Mesendoderm (in vitro differentiated cells): ENCODE measurements around the gene FOLR3.

Experiments
- DNase-seq: peaks from one replicate; pipeline ENCODE4 v3.0.0; 2013
- H2AK5ac ChIP-seq: 2 replicates; pipeline ENCODE4 v1.6.1; 2013; ENCODE audit warnings: low read length, inconsistent platforms
- H2BK120ac ChIP-seq: 2 replicates; pipeline ENCODE4 v1.6.1; 2013; ENCODE audit warnings: low read depth, mild to moderate bottlenecking, low read length, moderate library complexity, mixed read lengths
- H2BK15ac ChIP-seq: replicated peaks from 2 replicates; pipeline ENCODE4 v1.6.1; 2013; ENCODE audit warnings: low read depth, mild to moderate bottlenecking, moderate library complexity
- H2BK5ac ChIP-seq: 2 replicates; pipeline ENCODE4 v1.6.1; 2013; ENCODE audit warnings: low read length, inconsistent platforms
- H3K18ac ChIP-seq: 2 replicates; pipeline ENCODE4 v1.6.1; 2013; ENCODE audit warnings: mild to moderate bottlenecking, low read length, mixed read lengths
- H3K23ac ChIP-seq: one replicate; pipeline ENCODE4 v1.6.1; 2013; ENCODE audit warnings: low read length
- H3K27ac ChIP-seq: 2 replicates; pipeline ENCODE4 v1.5.1; 2013; ENCODE audit warnings: low read depth, mild to moderate bottlenecking, inconsistent platforms, low read length, moderate library complexity
- H3K27me3 ChIP-seq: 2 replicates; pipeline ENCODE4 v1.6.1; 2013; ENCODE audit warnings: low read length, control low read depth, mild to moderate bottlenecking, inconsistent platforms; ENCODE audit not compliant: insufficient read depth, poor library complexity
- H3K36me3 ChIP-seq: 2 replicates; pipeline ENCODE4 v1.6.1; 2013; ENCODE audit warnings: low read length, inconsistent platforms; ENCODE audit not compliant: control insufficient read depth, insufficient read depth
- H3K4ac ChIP-seq: one replicate; pipeline ENCODE4 v1.6.1; 2013; ENCODE audit warnings: low read depth, mild to moderate bottlenecking, low read length, moderate library complexity
- H3K4me1 ChIP-seq: 2 replicates; pipeline ENCODE4 v1.6.1; 2013; ENCODE audit warnings: low read depth, low read length, inconsistent platforms; ENCODE audit not compliant: control insufficient read depth
- H3K4me2 ChIP-seq: 2 replicates; pipeline ENCODE4 v1.6.1; 2013; ENCODE audit warnings: low read length
- H3K4me3 ChIP-seq: 2 replicates; pipeline ENCODE4 v1.5.1; 2013; ENCODE audit warnings: mild to moderate bottlenecking, low read length
- H3K56ac ChIP-seq: one replicate; pipeline ENCODE4 v1.6.1; 2013; ENCODE audit warnings: low read length
- H3K79me1 ChIP-seq: 2 replicates; pipeline ENCODE4 v1.6.1; 2013; ENCODE audit warnings: low read length, inconsistent platforms
- H3K79me2 ChIP-seq: 2 replicates; pipeline ENCODE4 v1.6.1; 2013; ENCODE audit warnings: mild to moderate bottlenecking, low read length; ENCODE audit not compliant: control insufficient read depth, insufficient read depth
- H3K9ac ChIP-seq: 2 replicates; pipeline ENCODE4 v1.6.1; 2013; ENCODE audit warnings: low read length, inconsistent platforms
- H4K5ac ChIP-seq: one replicate; pipeline ENCODE4 v1.6.1; 2013; ENCODE audit warnings: low read length
- H4K8ac ChIP-seq: one replicate; pipeline ENCODE4 v1.6.1; 2013; ENCODE audit warnings: low read depth, mild to moderate bottlenecking, control low read depth, low read length, moderate library complexity
- WGBS: extraction: QIAGEN DNeasy Blood & Tissue Kit; methylation state at CpG from one replicate; pipeline ENCODE4 v1.1.7; 2013; ENCODE audit warnings: low lambda C conversion rate, missing lambda C conversion rate; ENCODE audit not compliant: insufficient coverage; ENCODE audit errors: extremely low coverage; 5-methylcytosine and 5-hydroxymethylcytosine counted together

Gene FOLR3

GRCh38 chr11:72119198-72119597, 16.3 kb upstream of the FOLR3 start:
- no peak for DNase-seq
- H3K27ac ChIP-seq: no peak overlapping the region
- no peaks in the 10 kb centered on the region for H3K36me3 ChIP-seq
- H3K4me3 ChIP-seq: no peak overlapping the region
- H2BK120ac ChIP-seq: no peak overlapping the region
- no peaks in the 10 kb centered on the region for H3K79me1 ChIP-seq
- H2BK5ac ChIP-seq: no peak overlapping the region
- H3K27me3 ChIP-seq: no peaks in the 10 kb centered on the region
- no peak overlapping the region for H3K4ac ChIP-seq
- H3K9ac ChIP-seq: no peak overlapping the region
- no peaks in the 10 kb centered on the region for H3K4me1 ChIP-seq
- H3K56ac ChIP-seq: no peak overlapping the region
- H4K8ac ChIP-seq: no peak overlapping the region
- no peak overlapping the region for H3K23ac ChIP-seq
- no CpG with 5 or more reads among the region's 6 CpGs for WGBS
- no peak overlapping the region for H2AK5ac ChIP-seq
- no peaks in the 10 kb centered on the region for H3K79me2 ChIP-seq
- no peak overlapping the region for H3K18ac ChIP-seq
- no peak overlapping the region for H2BK15ac ChIP-seq
- H3K4me2 ChIP-seq: no peak overlapping the region
- no peak overlapping the region for H4K5ac ChIP-seq

GRCh38 chr11:72120930-72121329, 14.6 kb upstream of the FOLR3 start:
- H3K27ac ChIP-seq: no peak overlapping the region
- no peak overlapping the region for H3K9ac ChIP-seq

GRCh38 chr11:72122607-72123006, 12.9 kb upstream of the FOLR3 start:
- H3K4ac ChIP-seq: no peak overlapping the region
- H3K4me3 ChIP-seq: no peak overlapping the region
- H3K4me2 ChIP-seq: no peak overlapping the region
- H3K23ac ChIP-seq: no peak overlapping the region
- H2BK5ac ChIP-seq: no peak overlapping the region
- H3K27ac ChIP-seq: no peak overlapping the region
- no peak overlapping the region for H2BK120ac ChIP-seq
- no peak overlapping the region for H2BK15ac ChIP-seq
- H3K36me3 ChIP-seq: no peaks in the 10 kb centered on the region
- H3K18ac ChIP-seq: no peak overlapping the region
- no peak overlapping the region for H3K9ac ChIP-seq
- H3K79me1 ChIP-seq: no peaks in the 10 kb centered on the region
- H3K4me1 ChIP-seq: no peaks in the 10 kb centered on the region
- H2AK5ac ChIP-seq: no peak overlapping the region
- no peaks in the 10 kb centered on the region for H3K79me2 ChIP-seq
- H3K27me3 ChIP-seq: no peaks in the 10 kb centered on the region
- H3K56ac ChIP-seq: no peak overlapping the region
- H4K8ac ChIP-seq: no peak overlapping the region
- DNase-seq: no peak
- WGBS: no CpG with 5 or more reads among the region's 1 CpG
- no peak overlapping the region for H4K5ac ChIP-seq

More at GRCh38 chr11:72120930-72121329, 14.6 kb upstream of the FOLR3 start:
- Histone ChIP-seq H3K79me2 (no peaks in the 10 kb centered on the region), H4K5ac (no peak overlapping the region), H2BK15ac (no peak overlapping the region), H3K79me1 (no peaks in the 10 kb centered on the region), H2BK5ac (no peak overlapping the region), H3K27me3 (no peaks in the 10 kb centered on the region), H3K4me2 (no peak overlapping the region), H3K4ac (no peak overlapping the region), H3K56ac (no peak overlapping the region), H3K4me3 (no peak overlapping the region), H3K4me1 (no peaks in the 10 kb centered on the region), H3K18ac (no peak overlapping the region), H2AK5ac (no peak overlapping the region), H3K23ac (no peak overlapping the region), H2BK120ac (no peak overlapping the region), H4K8ac (no peak overlapping the region), H3K36me3 (no peaks in the 10 kb centered on the region)
- DNase-seq: no peak
- WGBS: no CpG with 5 or more reads among the region's 2 CpGs

GRCh38 chr11:72123117-72123653, 12.3 kb upstream of the FOLR3 start:
- H3K4ac ChIP-seq: no peak overlapping the region
- H4K8ac ChIP-seq: no peak overlapping the region
- no peak overlapping the region for H3K23ac ChIP-seq
- no peak overlapping the region for H3K56ac ChIP-seq
- no peaks in the 10 kb centered on the region for H3K79me2 ChIP-seq
- no peak overlapping the region for H3K4me3 ChIP-seq
- H3K4me2 ChIP-seq: no peak overlapping the region
- H4K5ac ChIP-seq: no peak overlapping the region
- H2AK5ac ChIP-seq: no peak overlapping the region
- H3K4me1 ChIP-seq: no peaks in the 10 kb centered on the region
- H3K27me3 ChIP-seq: no peaks in the 10 kb centered on the region
- no peak for DNase-seq
- H2BK120ac ChIP-seq: no peak overlapping the region
- no peak overlapping the region for H3K18ac ChIP-seq
- no CpG with 5 or more reads among the region's 3 CpGs for WGBS
- H3K79me1 ChIP-seq: no peaks in the 10 kb centered on the region
- no peak overlapping the region for H2BK5ac ChIP-seq
- no peak overlapping the region for H3K9ac ChIP-seq
- no peak overlapping the region for H3K27ac ChIP-seq
- H2BK15ac ChIP-seq: no peak overlapping the region
- H3K36me3 ChIP-seq: no peaks in the 10 kb centered on the region

- H3K79me2 ChIP-seq: no peaks in the 10 kb centered on the region
- H4K8ac ChIP-seq: no peak overlapping the region
- H3K18ac ChIP-seq: no peak overlapping the region
- no peak overlapping the region for H3K23ac ChIP-seq
- no peak overlapping the region for H3K9ac ChIP-seq
- H3K36me3 ChIP-seq: no peaks in the 10 kb centered on the region
- H2BK5ac ChIP-seq: no peak overlapping the region
- no peak overlapping the region for H3K56ac ChIP-seq
- no peak for DNase-seq
- H3K4me3 ChIP-seq: no peak overlapping the region
- H2BK120ac ChIP-seq: no peak overlapping the region
- H3K27ac ChIP-seq: no peak overlapping the region
- WGBS: no CpG with 5 or more reads among the region's 6 CpGs
- no peak overlapping the region for H4K5ac ChIP-seq
- H3K4me2 ChIP-seq: no peak overlapping the region
- no peaks in the 10 kb centered on the region for H3K27me3 ChIP-seq
- H2BK15ac ChIP-seq: no peak overlapping the region
- no peaks in the 10 kb centered on the region for H3K4me1 ChIP-seq
- no peak overlapping the region for H3K4ac ChIP-seq
- no peak overlapping the region for H2AK5ac ChIP-seq
- no peaks in the 10 kb centered on the region for H3K79me1 ChIP-seq
Observed at GRCh38 chr11:72124046-72124445, 11.5 kb upstream of the FOLR3 start.

GRCh38 chr11:72125956-72126355, 9.6 kb upstream of the FOLR3 start:
- Histone ChIP-seq H3K79me1 (no peaks in the 10 kb centered on the region), H2BK120ac (no peak overlapping the region), H3K23ac (no peak overlapping the region), H3K56ac (no peak overlapping the region), H3K4me2 (no peak overlapping the region), H2BK5ac (no peak overlapping the region), H2BK15ac (no peak overlapping the region), H3K4me3 (no peak overlapping the region), H4K5ac (no peak overlapping the region), H2AK5ac (no peak overlapping the region), H3K9ac (no peak overlapping the region), H3K18ac (no peak overlapping the region), H3K4ac (no peak overlapping the region), H3K27me3 (no peaks in the 10 kb centered on the region), H3K4me1 (no peaks in the 10 kb centered on the region), H4K8ac (no peak overlapping the region), H3K79me2 (no peaks in the 10 kb centered on the region), H3K36me3 (no peaks in the 10 kb centered on the region), H3K27ac (no peak overlapping the region)
- no peak for DNase-seq
- WGBS: no CpG with 5 or more reads among the region's 1 CpG
